Measurements from ENCODE around the gene PLXDC1.
"Not testable (repeated sequence)": the region's sequence is repeated elsewhere in the genome, so short reads cannot be mapped to it uniquely, and the experiment has no call there.

Gene PLXDC1

DNA sequence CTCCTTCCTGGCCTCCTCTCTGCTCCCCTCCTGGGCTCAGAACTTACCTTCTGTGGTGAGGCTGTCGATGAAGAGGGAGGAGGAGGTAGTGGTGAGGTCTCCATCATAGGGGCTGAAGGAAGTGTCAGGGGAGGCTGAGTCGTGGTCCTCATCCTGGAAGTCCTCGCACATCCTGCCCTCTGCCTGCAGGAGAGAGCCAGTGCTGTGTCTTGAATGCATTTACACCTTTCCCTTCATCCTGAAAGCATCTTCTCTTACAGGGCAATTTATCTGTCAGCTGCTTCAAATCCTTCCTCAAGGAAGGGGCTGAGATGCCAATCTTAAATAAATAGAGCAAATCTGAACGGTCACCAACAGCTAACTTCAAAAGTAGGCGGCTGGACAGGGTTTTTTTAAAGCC lies 73.6 kb downstream of the PLXDC1 start:
- DNase-seq: no peak

DNA sequence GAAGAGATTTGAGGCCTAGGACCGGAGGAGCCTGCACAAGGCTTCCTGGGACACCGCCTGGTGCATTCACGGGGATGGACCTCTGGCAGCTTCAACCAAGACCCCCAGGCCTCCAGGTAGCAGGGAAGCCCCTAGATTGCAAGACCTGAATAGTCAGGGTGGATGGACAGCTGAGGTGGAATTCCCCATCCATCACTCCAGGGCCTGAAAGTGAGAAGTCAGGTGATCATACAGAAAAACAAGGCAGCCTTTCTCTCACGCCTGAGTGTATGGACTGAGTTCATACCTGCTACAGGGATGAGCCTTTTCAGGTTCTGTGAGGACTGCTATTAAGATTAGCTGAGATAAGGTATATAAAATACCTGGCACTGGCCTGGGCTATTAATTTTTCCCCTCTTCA lies 74.2 kb downstream of the PLXDC1 start:
- TF ChIP-seq POLR2A (IDR thresholded peaks at IDR 0.05; ENCODE audit: low read length) (no peak), GATA1 (IDR thresholded peaks at IDR 0.05; ENCODE audit: low read depth, low read length) (no peak)
- DNase-seq: no peak

More for the DNA sequence above, 73.6 kb downstream of the PLXDC1 start:
- no peak for TF ChIP-seq GATA1 (IDR thresholded peaks at IDR 0.05; ENCODE audit: low read depth, low read length)
- TF ChIP-seq POLR2A (IDR thresholded peaks at IDR 0.05; ENCODE audit: low read length): no peak

GRCh38 chr17:39074676-39075075 lies 76.8 kb downstream of the PLXDC1 start:
- no peak for TF ChIP-seq POLR2A (IDR thresholded peaks at IDR 0.05; ENCODE audit: low read length)
- TF ChIP-seq GATA1 (IDR thresholded peaks at IDR 0.05; ENCODE audit: low read depth, low read length): no peak
- no peak for DNase-seq

DNA sequence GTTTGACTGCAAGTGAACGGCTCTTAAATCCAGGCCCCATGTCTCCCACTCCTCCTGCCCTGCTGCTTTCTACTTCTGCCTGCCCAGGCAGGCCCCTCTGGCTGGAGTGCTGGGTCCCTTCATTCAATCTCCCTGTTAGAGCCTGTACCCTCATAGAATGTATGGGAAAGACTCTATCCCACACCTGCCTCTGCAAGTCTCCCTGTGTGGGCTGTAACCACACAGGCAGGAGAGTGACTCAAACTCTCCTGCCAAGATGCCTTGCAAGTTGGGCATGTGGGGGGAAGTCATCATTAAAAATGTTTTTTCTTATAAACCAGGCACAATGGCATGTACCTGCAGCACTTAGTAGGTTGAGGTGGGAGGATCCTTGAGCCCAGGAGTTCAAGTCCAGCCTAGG lies 77.5 kb downstream of the PLXDC1 start:
- TF ChIP-seq GATA1 (IDR thresholded peaks at IDR 0.05; ENCODE audit: low read depth, low read length): no peak
- TF ChIP-seq POLR2A (IDR thresholded peaks at IDR 0.05; ENCODE audit: low read length): no peak
- DNase-seq: no peak

- DNase-seq: no peak
- TF ChIP-seq POLR2A (IDR thresholded peaks at IDR 0.05; ENCODE audit: low read length): no peak
- no peak for TF ChIP-seq GATA1 (IDR thresholded peaks at IDR 0.05; ENCODE audit: low read depth, low read length)
Observed at GRCh38 chr17:39073353-39073752, 78.1 kb downstream of the PLXDC1 start.

GRCh38 chr17:39071573-39071972 lies 79.9 kb downstream of the PLXDC1 start:
- DNase-seq: no peak
- TF ChIP-seq POLR2A (IDR thresholded peaks at IDR 0.05; ENCODE audit: low read length) (no peak), GATA1 (IDR thresholded peaks at IDR 0.05; ENCODE audit: low read depth, low read length) (no peak)

GRCh38 chr17:39069114-39069756 lies 82.2 kb downstream of the PLXDC1 start:
- no peak for TF ChIP-seq GATA1 (IDR thresholded peaks at IDR 0.05; ENCODE audit: low read depth, low read length)
- TF ChIP-seq POLR2A (IDR thresholded peaks at IDR 0.05; ENCODE audit: low read length): no peak
- DNase-seq: peak in 1 of 2 experiments; percentile 8

- TF ChIP-seq POLR2A (IDR thresholded peaks at IDR 0.05; ENCODE audit: low read length) (no peak), GATA1 (IDR thresholded peaks at IDR 0.05; ENCODE audit: low read depth, low read length) (no peak)
- DNase-seq: no peak
Observed at GRCh38 chr17:39064819-39065218, 86.6 kb downstream of the PLXDC1 start.

DNA sequence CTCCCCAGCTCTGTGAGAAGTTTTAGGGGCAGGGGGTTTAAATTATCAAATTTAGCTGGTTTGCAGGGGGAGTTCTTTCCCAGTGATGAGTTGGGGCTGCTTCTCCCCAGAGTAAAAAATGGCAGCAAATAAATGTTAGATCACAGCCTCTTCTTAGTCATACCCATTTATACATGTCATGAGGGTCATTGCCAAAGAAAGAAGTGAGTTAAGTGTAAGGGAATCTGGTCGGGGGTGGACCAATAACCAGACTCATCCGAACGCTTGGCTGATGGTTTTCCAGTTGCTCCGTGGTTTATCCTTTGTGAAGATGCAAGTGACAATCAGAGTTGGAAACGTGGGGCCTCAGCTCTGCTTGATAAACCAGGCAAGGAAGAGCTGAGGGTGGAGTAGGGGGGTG lies 87.1 kb downstream of the PLXDC1 start:
- DNase-seq: no peak
- no peak for TF ChIP-seq GATA1 (IDR thresholded peaks at IDR 0.05; ENCODE audit: low read depth, low read length)
- no peak for TF ChIP-seq POLR2A (IDR thresholded peaks at IDR 0.05; ENCODE audit: low read length)

DNA sequence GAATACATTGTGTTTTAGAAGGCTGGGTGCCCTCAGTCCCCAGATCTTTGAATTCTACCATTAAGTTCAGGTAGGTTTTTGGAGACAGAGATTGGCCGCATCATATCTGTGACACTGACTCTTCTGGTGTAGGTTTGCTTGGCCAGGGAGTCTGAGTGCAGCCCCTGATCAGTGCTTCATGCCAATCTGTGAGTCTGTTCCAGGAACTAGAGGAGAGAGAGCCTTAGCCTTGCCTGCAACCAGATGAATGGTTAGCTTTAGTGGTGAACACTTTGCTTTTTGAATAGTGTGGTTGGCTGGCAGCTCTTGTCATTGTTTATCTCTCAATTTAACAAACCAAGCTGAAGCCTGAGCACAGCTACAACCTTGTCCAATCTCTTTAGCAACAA lies 87.8 kb downstream of the PLXDC1 start:
- TF ChIP-seq GATA1 (IDR thresholded peaks at IDR 0.05; ENCODE audit: low read depth, low read length) (no peak), POLR2A (IDR thresholded peaks at IDR 0.05; ENCODE audit: low read length) (no peak)

DNA sequence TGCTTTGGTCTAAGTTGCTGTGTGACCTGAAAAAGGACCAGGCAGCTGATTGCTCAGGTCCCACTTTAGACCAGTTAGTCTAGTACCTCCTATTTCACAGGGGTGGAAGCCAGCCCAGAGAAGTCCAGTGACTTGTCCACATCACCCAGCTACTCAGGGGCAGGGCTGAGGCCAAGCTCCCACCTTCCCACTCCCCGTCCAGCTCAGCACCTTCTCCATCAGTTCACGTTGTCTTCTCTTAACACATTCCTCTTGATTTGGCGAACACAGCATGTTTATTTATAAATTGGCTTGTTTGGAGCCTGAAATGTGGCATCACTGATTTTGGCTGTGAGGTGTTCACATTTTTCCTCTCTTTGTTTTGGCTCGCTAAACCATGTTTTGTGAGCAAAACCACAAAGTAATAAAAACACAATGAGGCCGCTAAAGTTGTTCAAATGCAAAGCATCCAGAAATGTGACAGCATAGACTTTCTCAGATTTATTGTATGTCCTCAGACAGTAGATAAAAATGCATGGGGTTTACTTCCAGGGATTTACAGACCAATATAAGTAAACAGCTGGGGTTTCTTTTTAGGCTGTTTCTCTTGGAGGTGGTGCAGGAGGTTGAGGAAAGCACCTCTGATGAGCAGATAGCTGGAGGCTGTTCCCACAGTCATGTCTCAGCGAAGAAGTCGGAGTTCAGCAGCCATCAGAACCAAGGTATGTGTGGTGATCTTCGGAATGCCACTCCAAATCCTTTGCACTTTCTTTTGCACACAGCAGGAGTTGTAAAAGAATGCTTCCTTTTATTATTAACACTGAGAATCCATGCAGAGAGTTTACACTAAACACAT lies 88.4 kb downstream of the PLXDC1 start:
- TF ChIP-seq GATA1 (IDR thresholded peaks at IDR 0.05; ENCODE audit: low read depth, low read length): no peak
- TF ChIP-seq POLR2A (IDR thresholded peaks at IDR 0.05; ENCODE audit: low read length): no peak
- DNase-seq: no peak

More for the DNA sequence above, 87.8 kb downstream of the PLXDC1 start:
- no peak for DNase-seq

DNA sequence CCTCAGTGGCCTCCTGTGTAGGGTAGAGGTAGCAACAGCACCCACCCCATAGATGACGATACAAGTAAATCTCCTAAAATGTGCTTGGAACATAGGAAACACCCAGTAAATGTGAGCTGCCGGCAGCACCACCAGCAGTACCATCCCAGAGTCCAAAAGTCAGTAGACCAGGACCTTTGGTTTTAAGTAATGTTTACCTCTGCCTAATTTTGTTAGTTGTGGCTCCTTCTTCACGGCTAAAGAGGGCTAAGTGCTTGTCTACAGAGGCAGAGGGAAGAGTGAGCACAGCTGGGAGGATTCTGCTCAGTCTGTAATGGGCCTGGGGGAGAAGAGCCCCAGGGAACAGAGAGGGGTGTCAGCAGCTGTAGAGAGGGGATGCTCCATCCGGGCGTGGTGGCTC lies 92.9 kb downstream of the PLXDC1 start:
- TF ChIP-seq GATA1 (IDR thresholded peaks at IDR 0.05; ENCODE audit: low read depth, low read length) (no peak), POLR2A (IDR thresholded peaks at IDR 0.05; ENCODE audit: low read length) (no peak)

DNA sequence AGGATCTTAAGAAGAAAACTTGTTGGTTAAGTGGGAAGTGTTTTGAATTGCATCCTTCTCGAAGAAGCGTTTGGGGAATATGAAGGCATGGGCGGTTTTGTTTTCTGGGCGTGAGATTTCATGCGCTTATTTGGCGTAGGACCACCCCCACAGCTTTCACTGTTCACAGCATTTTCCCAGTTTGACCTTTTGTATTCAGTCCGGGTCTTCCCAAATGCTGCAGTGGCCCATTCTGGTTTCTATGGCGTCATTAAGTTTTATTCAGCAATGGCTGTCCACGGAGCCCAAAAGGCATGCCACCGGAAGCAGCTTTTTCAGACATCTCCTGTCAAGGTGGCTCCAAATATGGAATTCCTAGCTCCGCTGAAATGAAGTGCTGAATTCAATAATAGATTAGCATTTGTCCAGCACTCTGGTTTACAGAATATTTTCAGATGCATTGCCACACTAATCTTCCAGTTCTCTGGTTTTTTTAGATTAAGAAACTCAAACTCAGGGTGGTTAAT lies 93.7 kb downstream of the PLXDC1 start:
- DNase-seq: no peak
- TF ChIP-seq GATA1 (IDR thresholded peaks at IDR 0.05; ENCODE audit: low read depth, low read length): no peak
- no peak for TF ChIP-seq POLR2A (IDR thresholded peaks at IDR 0.05; ENCODE audit: low read length)

More for the DNA sequence above, 92.9 kb downstream of the PLXDC1 start:
- no peak for DNase-seq

DNA sequence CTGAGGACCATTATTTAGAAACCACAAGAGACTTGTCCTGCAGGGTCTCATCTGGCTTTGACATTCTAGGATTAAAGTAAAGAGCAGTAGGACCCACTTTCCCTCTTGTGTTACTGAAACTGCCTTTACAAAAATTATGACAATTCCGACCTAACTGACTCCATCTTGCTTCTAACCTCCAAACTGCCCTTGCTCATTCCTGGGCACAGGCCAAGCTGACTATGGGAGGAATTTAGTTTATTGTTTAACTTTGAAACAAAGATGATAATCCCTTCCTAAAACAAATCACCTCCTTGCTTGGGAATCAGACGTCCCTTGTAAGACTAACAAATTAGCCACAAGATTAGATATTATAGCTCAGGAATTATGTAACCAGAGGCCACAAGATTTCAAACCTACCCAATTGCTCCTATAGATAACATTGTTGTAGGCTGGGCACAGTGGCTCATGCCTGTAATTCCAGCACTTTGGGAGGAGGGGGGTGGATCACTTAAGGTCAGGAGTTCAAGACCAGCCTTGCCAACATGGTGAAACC lies 97.3 kb downstream of the PLXDC1 start:
- no peak for TF ChIP-seq GATA1 (IDR thresholded peaks at IDR 0.05; ENCODE audit: low read depth, low read length)
- TF ChIP-seq POLR2A (IDR thresholded peaks at IDR 0.05; ENCODE audit: low read length): no peak
- no peak for DNase-seq

DNA sequence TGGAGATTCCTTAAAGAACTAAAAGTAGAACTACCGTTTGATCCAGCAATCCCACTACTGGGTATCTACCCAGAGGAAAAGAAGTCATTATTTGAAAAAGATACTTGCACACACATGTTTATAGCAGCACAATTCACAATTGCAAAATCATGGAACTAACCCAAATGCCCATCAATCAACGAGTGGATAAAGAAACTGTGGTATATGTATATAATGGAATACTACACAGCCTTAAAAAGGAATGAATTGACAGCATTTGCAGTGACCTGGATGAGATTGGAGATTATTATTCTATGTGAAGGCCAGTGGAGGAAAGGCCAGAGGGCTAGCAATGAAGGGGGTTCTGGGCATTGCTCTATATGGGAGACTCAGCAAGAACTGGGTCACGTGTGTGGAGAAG lies 99.0 kb downstream of the PLXDC1 start:
- DNase-seq: not testable (repeated sequence)

Measured in erythroblast (primary cell).